Endodermal cell (in vitro differentiated cells): Measurements from ENCODE around the gene KLHL35. TPM values are rescaled to one million over a fixed set of nuclear protein-coding genes. Genes with fewer than 3 reads are reported as not detected.
A peak's percentile ranks its signal among the peaks of the same experiment; 100 is the strongest.

Experiments
- DNase-seq: peaks from one replicate; pipeline ENCODE4 v3.0.0-alpha.2; 2017
- H3K27ac ChIP-seq: 2 replicates; pipeline ENCODE4 v1.5.1; 2013; ENCODE audit warnings: mild to moderate bottlenecking, low read depth, low read length, moderate library complexity
- H3K27me3 ChIP-seq: 2 replicates; pipeline ENCODE4 v1.6.1; 2013; ENCODE audit warnings: mild to moderate bottlenecking, low read length, moderate library complexity; ENCODE audit not compliant: insufficient read depth, control insufficient read depth, poor library complexity, severe bottlenecking
- H3K36me3 ChIP-seq: 2 replicates; pipeline ENCODE4 v1.7.0; 2013; ENCODE audit warnings: mild to moderate bottlenecking, low read length, moderate library complexity; ENCODE audit not compliant: control insufficient read depth, insufficient read depth
- H3K4me1 ChIP-seq: one replicate; pipeline ENCODE4 v1.7.0; 2013; ENCODE audit warnings: low read length; ENCODE audit not compliant: control insufficient read depth, insufficient read depth
- H3K4me3 ChIP-seq: 2 replicates; pipeline ENCODE4 v1.5.1; 2013; ENCODE audit warnings: mild to moderate bottlenecking, low read length, moderate library complexity
- H3K9ac ChIP-seq: 2 replicates; pipeline ENCODE4 v1.6.1; 2013; ENCODE audit warnings: mild to moderate bottlenecking, low read length, moderate library complexity; ENCODE audit not compliant: poor library complexity, severe bottlenecking; ENCODE audit errors: extremely low read depth
- H3K9me3 ChIP-seq: 2 replicates; pipeline ENCODE4 v1.6.1; 2013; ENCODE audit warnings: mild to moderate bottlenecking, low read length, moderate library complexity; ENCODE audit not compliant: control insufficient read depth
- H3K27ac Mint-ChIP-seq: 2 replicates; pipeline ENCODE4 v1.8.0; 2020; ENCODE audit warnings: mixed read lengths
- H3K27me3 Mint-ChIP-seq: 2 replicates; pipeline ENCODE4 v1.8.0; 2021; ENCODE audit warnings: mild to moderate bottlenecking, mixed read lengths; ENCODE audit not compliant: insufficient read depth
- H3K36me3 Mint-ChIP-seq: 2 replicates; pipeline ENCODE4 v1.8.0; 2020; ENCODE audit warnings: low read depth, mixed read lengths
- H3K4me1 Mint-ChIP-seq: 2 replicates; pipeline ENCODE4 v1.8.0; 2020; ENCODE audit warnings: mixed read lengths
- H3K4me3 Mint-ChIP-seq: 2 replicates; pipeline ENCODE4 v1.8.0; 2020; ENCODE audit warnings: mild to moderate bottlenecking, moderate library complexity, mixed read lengths
- H3K9me3 Mint-ChIP-seq: 2 replicates; pipeline ENCODE4 v1.8.0; 2020; ENCODE audit warnings: mild to moderate bottlenecking, mixed read lengths
- WGBS, 2 experiments: methylation state at CpG; one replicate each; pipeline versions ENCODE4 v1.1.5 to v1.1.7; 2013; ENCODE audit warnings: missing lambda C conversion rate in 2 of 2, mixed read lengths in 1 of 2; ENCODE audit not compliant: insufficient coverage in 1 of 2, insufficient read length in 1 of 2; 5-methylcytosine and 5-hydroxymethylcytosine counted together
- total RNA-seq, 2 donors: library from RNA; stranded (reverse); fragmentation: NEBNext Ultra II Directional in 1 of 2; extraction: Animal tissue kit (Norgen Biotek cat#: 25700) in 1 of 2; gene quantifications; 2 replicates in 1 of 2; 3 replicates in 1 of 2; pipeline ENCODE4 v1.2.1, GENCODE V29; 2021
- TF ChIP-seq, protein P1 (sequence below): fragments of 200-600 bp; sonication (generic); conservative IDR thresholded peaks from 2 replicates; pipeline ENCODE4 v1.5.0; 2021; ENCODE audit warnings: antibody characterized with exemption, mild to moderate bottlenecking

KLHL35 gene
- total RNA-seq, 2 donors from 2014 or later: 0.48 TPM; not detected in 1

DNA sequence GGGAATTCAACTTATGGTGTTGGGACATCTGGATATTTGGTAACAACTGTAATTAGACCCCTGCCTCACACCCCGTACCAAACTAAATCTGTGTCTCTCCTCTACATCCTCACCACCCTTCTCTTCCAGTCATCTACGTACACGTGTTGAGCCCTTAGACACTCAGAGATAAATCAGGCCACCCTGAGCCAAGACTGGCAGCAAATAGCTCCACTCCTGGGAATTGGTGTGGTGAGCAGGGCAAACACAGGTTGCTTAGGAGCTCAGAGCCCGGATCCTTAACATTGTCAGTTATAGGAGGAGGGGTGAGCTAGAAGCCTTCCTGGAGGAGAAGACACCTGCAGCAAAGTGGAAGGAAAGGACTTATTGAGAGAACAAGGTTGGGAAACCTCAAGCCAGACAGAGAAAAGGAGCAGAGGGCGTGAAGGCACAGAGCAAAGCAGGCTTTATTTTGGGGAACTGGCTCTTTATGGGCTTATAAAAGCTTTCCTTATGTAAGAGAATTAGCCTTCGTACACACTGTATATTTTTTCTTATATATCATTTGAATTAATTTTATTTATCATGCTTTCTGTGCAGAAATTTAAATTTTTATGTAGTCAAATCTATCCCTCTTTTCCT is 36.9 kb upstream of the KLHL35 start:
- Histone ChIP-seq H3K36me3 (no peaks in the 10 kb centered on the region), H3K27ac (no peak overlapping the region), H3K4me1 (peaks cover 19% of the 10 kb centered on the region), H3K9me3 (no peaks in the 10 kb centered on the region), H3K4me3 (no peak overlapping the region), H3K27me3 (no peaks in the 10 kb centered on the region), H3K9ac (no peak overlapping the region)
- Mint-ChIP-seq H3K27me3 (no peaks in the 10 kb centered on the region), H3K9me3 (no peaks in the 10 kb centered on the region), H3K36me3 (no peaks in the 10 kb centered on the region), H3K4me1 (peaks cover 22% of the 10 kb centered on the region), H3K27ac (no peak overlapping the region), H3K4me3 (no peak overlapping the region)
- TF ChIP-seq, protein P1, sequence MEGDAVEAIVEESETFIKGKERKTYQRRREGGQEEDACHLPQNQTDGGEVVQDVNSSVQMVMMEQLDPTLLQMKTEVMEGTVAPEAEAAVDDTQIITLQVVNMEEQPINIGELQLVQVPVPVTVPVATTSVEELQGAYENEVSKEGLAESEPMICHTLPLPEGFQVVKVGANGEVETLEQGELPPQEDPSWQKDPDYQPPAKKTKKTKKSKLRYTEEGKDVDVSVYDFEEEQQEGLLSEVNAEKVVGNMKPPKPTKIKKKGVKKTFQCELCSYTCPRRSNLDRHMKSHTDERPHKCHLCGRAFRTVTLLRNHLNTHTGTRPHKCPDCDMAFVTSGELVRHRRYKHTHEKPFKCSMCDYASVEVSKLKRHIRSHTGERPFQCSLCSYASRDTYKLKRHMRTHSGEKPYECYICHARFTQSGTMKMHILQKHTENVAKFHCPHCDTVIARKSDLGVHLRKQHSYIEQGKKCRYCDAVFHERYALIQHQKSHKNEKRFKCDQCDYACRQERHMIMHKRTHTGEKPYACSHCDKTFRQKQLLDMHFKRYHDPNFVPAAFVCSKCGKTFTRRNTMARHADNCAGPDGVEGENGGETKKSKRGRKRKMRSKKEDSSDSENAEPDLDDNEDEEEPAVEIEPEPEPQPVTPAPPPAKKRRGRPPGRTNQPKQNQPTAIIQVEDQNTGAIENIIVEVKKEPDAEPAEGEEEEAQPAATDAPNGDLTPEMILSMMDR: no peak
- no peak for DNase-seq
- 72 to 87% methylated on average over 4 to 5 of the region's 6 CpGs for WGBS, 2 experiments

DNA sequence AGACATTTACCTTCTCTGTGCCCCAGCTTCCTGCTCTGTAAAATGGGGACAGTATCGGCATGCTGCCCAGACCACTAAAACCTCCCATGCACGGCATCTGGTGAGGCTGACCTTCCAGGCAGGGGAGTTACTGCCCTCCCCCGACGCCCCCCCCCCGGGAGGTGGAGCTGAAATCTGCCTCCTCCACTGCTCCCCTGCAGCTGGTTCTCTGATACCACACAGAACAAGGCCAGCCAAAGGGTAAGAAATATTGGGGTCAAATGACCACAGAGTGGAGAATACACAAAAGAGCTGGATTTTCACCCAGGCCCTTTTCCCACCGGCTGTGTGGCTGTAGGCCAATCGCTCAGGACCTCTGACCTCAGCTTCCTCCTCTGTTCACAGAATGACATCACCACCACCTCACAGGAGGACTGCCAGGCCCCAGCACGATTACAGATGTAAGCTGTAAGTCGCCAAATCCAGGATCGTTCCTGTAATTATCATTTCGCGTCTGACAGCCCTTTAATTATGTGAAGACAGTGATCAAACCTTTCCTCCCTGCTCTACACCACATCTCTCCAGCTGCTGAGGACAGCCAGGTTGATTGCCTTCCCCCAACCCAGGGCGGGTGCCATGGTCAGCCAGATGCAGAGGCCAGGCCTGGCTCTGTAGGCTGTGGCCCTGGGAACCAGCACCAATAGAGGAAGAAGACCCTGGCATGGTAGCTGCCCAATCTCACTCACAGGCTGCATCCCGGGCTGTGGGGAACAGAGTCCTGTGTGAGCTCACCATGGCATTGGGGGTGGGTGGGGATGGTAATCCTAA is 35.7 kb upstream of the KLHL35 start:
- no peak overlapping the region for H3K4me3 Mint-ChIP-seq
- DNase-seq: no peak
- no peaks in the 10 kb centered on the region for H3K9me3 ChIP-seq
- TF ChIP-seq, protein P1: no peak
- H3K4me1 Mint-ChIP-seq: peaks cover 20% of the 10 kb centered on the region
- no peak overlapping the region for H3K27ac ChIP-seq
- H3K4me1 ChIP-seq: peaks cover 19% of the 10 kb centered on the region
- no peaks in the 10 kb centered on the region for H3K27me3 Mint-ChIP-seq
- H3K9me3 Mint-ChIP-seq: no peaks in the 10 kb centered on the region
- peak overlapping the region; percentile 62 for H3K27ac Mint-ChIP-seq
- no peak overlapping the region for H3K9ac ChIP-seq
- no peaks in the 10 kb centered on the region for H3K27me3 ChIP-seq
- H3K36me3 Mint-ChIP-seq: no peaks in the 10 kb centered on the region
- no peaks in the 10 kb centered on the region for H3K36me3 ChIP-seq
- no peak overlapping the region for H3K4me3 ChIP-seq
- WGBS, 2 experiments: 85 to 92% methylated on average over 7 to 13 of the region's 14 CpGs

DNA sequence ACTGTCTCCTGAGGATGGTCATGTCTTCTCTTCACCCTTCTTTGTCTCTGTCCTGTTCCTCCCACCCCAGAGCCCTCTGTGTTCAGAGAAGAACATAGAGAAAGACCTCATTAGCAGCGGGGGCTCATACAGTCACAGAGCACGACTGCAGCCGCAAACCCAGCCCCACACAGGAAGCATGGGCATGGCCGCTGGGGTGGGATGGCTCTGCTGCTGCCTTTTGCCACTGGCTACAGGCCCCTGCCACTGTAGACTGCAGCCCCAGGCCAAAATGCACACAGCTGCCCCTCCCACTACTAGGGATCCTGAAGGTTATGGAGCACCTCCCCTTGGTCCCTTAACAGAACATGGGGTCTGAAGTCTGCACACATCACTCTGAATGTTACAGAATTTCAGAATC is 34.9 kb upstream of the KLHL35 start:
- Mint-ChIP-seq H3K27me3 (no peaks in the 10 kb centered on the region), H3K27ac (no peak overlapping the region), H3K36me3 (no peaks in the 10 kb centered on the region), H3K4me1 (peaks cover 24% of the 10 kb centered on the region), H3K9me3 (no peaks in the 10 kb centered on the region), H3K4me3 (no peak overlapping the region)
- Histone ChIP-seq H3K27me3 (no peaks in the 10 kb centered on the region), H3K4me3 (no peak overlapping the region), H3K27ac (no peak overlapping the region), H3K4me1 (peaks cover 19% of the 10 kb centered on the region), H3K9ac (no peak overlapping the region), H3K36me3 (no peaks in the 10 kb centered on the region), H3K9me3 (no peaks in the 10 kb centered on the region)
- DNase-seq: no peak
- 80 to 88% methylated on average over 1 to 4 of the region's 4 CpGs for WGBS, 2 experiments
- TF ChIP-seq, protein P1: no peak
